Medulla oblongata (tissue), 1 donor: ENCODE measurements around the gene CAMK4.
"Not testable (repeated sequence)": the region's sequence is repeated elsewhere in the genome, so short reads cannot be mapped to it uniquely, and the experiment has no call there.

Experiments
- DNase-seq: peaks from one replicate; pipeline ENCODE4 v3.0.0-alpha.2; 2015; ENCODE audit errors: extremely low spot score

CAMK4 gene

DNA sequence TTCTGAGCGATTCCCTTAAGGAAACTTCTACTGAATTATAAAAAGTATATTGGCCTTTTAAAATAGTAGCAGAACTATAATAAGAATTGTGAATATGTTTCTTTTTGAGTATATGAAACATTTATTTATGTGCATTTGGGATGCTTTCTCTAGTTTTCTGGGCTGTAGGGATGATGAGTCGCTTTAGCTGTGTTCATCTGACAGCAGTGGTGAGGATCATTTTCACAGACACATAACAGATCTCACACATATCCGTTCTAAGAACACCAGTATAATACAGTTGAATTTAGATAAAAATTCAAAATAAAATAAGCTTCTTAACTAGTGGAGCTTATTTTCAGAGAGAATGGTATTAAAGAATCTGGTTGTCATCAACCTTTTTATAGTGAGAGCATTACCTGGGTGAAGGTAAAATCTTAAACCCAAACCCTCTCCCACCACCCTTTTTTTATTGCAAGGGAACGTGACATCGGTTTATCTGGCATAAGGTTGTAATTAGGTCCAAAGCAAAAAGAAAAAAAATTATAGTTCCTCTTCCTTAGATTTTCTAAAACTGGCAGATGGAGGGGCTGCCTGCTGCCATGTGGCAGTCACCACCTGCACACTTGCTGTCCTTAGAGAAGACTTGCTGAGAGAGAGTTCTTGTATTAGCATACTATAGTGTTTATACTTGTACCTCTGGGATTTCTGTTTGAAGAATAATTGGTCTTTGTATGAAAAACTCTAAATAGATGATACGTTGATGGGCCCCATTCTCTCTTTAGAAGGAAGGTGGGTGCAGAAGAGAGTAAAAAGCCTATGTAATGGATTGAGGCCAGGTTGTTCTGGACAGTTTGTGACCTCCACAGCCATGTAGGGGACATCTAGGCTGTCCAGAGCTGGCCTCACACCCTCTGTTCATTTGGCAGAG, 86.8 kb downstream of the CAMK4 start:
- no peak for DNase-seq

DNA sequence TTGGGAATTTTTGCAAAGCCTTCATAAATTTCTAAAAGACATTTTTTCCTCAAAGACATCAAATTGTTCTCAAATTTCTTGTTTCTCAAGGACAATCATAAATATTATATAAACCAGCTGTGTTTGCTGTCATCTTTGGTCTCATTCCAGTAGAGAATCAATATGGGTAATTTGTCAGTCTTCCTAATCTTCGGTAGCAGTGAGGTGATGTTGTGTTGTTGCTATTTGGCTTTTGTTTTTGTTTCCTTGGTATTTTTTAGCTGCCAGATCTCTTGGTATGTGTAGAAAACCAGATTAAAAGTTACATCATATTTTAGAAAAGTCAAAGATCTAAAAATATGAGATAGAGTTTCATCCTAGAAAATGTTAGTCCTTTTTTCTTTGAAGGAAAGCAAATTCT, 87.5 kb downstream of the CAMK4 start:
- no peak for DNase-seq

DNA sequence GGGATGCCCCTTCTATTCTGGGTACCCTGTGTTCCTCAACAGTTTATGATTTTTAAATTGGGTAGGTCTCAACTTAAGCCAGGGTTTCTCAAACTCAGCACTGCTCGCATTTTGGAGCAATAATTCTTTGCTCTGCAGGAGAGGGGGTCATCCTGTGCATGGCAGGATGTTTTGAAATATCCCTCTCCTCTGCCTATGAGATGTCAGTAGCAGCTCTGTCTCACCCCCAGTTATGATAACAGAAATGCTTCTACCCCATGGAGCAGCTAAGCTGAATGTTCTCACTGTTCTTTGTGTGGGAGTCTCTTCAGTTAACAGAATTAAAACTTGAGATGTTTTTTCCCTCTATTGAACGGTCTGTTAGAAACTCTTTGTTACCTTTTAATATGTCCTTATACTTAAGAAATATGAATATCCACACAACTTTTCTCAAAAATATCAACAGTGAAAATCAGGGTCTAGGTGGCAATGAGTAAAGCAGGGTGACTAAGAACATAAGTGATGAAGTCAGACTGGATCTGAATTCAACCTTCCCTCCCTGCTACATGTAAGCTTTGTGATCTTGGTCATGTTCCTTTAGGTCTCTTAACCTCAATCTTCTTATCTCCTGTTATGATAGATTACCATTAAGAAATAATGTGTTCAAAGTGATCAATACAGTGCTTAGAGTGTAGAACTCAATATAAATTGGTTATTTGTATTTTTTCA, 89.0 kb downstream of the CAMK4 start:
- no peak for DNase-seq

DNA sequence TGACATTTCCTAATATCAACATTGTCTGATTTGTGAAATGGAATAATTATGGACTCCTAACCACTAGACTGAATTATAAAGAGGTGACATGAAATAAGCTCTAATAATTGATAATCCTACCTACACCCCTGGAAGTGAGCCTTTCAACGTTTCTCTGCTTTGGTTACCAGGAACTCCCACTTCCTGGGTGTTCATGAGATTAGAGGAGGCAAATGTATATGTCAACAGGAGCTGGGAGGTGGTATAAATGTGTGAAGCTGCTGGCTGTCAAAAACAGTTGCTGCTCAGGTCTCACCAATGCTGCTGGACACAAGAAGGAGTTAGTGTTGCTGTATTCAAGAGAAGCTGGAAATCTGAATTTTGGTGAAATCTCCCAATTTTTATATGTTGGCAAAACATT, 96.8 kb downstream of the CAMK4 start:
- DNase-seq: no peak

DNA sequence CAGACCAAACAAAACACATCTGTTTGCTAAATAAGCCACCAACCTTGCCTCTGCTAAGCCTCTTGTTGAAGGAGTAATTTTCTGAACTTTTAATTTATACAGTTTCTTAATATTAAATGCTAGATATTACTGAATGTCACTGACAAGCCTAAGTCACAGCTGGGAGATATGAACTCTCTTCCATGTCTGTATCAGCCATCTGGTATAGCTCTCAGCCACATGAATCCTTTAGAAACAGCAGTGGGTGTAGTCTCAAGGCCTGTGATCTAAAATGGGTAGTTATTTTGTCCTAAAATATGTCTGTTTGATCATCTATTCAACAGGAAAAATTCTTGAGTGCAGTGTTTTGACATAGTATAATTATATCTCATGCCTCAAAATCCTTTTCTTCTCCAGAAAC, 97.2 kb downstream of the CAMK4 start:
- DNase-seq: no peak

DNA sequence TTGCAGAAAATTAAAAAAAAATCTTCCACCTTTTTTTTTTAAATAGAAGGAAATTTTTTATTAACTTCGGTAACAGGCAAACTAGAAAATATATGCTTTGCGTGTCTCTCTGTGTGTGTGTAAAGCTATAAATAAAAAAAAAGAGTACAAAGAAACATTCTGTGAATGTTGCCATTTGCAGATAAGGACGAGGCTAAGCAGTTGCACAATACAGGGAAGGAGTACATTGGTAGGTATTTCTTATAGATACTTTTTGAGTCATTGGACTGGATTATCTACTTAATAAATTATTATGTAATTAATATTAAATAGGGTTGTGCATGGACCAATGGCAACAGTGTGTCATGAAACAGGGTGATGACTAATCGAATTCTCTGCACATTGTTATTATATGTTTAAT, 102.4 kb downstream of the CAMK4 start:
- no peak for DNase-seq

DNA sequence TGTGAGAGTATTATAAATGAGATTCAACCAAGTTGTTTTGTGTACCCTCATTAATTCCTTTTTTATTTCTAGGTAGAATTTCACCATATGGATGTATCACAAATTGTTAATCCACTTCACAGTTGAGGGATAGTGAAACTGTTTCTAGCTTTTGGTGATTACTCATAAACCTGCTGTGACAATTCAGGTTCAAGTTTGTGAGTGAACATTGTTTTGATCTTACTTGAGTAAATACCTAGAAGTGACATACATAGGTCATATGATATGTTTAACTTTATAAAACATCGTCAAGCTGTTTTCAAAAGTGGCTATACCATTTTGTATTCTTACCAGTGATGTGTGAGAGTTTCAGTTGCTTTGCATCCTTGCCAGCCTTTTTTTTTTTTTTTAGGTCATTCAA, 112.9 kb downstream of the CAMK4 start:
- no peak for DNase-seq

DNA sequence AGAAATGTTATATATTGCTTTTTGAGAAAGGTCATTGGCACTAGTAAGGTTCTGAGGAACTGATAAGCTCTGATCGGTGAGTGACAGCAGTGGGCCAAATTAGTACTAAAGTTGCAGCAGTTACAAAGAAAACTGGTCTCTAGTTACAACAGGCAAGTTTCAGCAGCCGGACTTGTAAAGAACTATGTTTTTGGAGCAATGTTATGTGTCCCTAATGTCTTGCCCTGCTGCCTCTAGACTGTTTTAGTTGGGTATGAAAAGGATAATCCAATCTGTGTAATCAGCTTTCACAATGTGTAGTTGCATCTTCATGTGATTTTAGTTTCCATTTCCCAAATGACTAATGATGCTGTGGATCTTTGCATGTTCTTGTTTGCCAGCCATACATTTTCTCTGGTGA, 113.5 kb downstream of the CAMK4 start:
- no peak for DNase-seq

DNA sequence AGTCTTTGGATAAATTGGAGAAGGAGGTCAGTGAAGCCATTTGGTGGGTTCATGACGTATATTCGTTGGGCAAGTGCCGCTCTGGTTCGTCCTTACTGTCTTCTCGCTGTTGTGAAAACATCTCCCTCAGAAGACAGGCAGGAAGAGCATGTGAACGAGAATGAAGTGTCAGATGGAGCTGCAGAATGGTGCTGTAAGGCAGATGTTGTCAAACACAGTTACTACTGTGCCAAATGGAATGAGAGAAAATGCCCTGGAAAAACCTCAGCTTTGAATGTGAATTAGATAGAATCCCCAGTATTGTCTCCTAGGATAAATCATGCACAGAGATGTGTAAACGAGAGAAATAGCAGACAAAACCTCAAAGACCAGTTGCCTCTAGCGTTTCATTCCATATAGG, 121.5 kb downstream of the CAMK4 start:
- no peak for DNase-seq

DNA sequence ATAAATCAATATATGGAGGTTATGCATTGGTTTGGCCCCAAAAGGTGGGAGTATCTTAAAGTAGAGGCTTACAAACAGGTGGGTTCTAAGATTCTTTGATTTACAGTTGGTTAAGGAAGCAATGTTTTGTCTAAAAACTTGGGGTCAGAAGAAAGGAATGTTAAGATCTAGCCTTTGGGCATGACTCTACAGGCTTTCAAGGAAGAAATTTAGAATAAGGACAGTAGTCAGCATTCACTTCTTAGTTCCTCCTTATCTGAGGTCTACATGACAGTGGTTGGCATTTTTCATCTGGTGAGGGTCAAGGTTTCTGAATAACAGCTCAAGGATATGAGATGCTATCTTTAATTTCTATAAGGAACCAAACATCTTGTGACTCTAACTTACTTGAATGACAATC, 122.8 kb downstream of the CAMK4 start:
- DNase-seq: no peak

DNA sequence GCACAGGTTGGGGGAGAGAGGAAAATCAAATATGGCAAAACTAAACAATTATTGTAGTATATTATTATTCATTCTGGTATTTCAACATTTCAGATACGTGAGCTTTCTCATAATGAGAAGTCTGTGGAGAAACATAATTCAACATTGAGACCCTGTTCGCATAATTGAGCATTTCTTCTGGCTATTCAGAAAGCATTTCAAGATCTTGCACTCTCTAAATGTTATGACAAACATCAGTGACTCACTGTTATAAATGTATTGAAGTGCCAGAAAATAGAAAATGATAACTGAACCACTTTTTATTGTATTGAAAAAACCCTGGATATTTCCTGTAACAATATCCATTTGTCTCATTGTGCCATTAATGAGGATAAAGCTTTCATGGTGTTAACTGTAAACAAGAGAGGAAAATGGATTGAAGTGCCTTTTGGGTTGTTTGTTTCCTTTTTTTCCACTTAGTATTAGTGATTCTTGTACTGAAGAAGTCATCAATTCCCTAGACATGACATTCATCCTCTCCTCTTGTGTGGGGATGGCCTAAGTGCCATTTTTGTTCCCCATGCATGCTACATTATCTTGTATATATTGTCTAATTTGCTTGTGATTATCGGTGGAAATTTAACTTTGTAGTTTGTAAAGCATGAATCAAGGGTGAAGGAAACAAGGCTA, 124.6 kb downstream of the CAMK4 start:
- no peak for DNase-seq

DNA sequence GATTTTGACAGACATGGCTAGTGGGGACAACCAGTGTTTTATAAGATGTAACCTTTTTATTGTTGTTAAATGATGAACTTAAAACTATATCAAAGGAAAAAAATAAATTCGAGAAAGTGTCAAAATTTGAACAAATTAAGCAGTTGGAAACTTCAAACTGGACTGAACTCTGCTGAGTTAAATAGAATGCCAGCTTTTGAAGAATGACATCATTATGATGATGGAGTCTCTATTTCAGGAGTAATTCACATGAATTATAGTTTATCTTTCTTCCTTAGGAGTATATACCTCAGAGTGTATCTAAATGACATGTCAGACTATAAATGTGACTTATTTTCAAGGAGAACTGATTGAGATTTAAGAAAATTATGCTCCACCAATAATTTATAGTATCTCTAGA, 125.2 kb downstream of the CAMK4 start:
- DNase-seq: no peak

DNA sequence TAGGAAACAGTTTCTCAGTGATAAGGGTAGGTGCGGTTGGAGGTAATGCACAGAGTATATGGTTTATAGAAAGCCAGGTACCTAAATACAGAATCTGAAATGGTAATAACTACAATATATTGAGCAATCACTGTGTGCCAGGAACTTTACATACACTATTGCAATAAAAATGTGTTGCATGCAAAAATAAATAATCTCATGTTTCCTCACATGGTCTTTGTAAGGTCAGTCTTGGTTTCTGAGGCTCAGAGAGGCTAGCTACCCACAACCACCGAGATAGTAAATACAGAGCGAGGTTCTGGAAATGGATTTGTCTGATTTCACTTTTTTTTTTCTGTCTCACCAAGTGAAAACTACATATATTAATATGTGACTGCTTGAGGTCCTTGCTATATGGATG, 128.9 kb downstream of the CAMK4 start:
- no peak for DNase-seq

DNA sequence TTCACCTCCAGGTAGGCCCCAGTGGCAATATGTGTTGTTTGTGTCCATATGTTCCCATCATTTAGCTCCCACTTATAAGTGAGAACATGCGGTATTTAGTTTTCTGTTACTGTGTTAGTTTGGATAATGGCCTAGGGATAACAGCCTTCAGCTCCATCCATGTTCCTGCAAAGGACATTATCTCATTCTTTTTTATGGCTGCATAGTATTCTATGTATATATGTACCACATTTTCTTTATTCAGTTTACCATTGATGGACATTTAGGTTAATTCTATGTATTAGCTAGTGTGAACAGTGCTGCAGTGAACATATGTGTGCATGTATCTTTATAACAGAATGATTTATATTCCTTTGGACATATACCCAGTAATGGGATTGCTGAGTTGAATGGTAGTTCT, 134.5 kb downstream of the CAMK4 start:
- not testable (repeated sequence) for DNase-seq

DNA sequence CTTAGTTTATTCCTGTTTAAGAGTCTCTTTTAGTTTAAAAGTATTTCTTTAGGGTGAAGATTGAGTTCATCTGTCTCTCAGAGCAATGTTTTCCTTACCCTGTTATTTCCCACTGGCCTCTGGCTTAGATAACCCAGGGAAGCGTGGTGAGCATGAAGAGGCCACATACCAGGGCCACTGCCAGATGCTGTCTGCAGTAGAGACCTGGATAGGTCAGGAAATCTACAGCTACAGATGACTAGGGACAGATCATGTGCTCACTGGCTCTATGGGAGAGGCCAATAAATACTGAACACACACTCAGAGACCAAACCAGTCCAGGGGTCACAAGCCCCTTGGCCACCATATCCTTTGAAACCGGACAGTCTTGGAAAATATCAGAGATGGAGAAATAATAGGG, 136.0 kb downstream of the CAMK4 start:
- DNase-seq: no peak

DNA sequence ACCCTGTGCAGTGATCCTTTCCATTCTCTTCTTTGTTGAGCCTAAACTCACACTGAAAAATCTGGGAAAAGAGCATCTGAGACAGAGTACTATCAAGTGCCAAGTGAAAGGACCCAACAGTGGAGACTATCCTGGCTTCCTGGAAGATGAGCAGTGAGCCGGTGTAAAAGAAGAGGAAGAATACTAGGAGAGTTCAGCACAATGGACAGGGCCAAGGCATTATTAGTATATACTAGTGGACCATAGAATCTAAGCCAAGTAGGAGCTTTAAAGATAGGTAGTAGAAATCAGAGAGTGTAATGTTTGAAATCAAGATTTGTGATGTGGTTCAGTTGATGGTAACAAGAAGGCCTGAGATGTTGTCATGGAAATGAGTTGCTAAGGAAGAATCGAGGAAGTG, 140.8 kb downstream of the CAMK4 start:
- DNase-seq: no peak

DNA sequence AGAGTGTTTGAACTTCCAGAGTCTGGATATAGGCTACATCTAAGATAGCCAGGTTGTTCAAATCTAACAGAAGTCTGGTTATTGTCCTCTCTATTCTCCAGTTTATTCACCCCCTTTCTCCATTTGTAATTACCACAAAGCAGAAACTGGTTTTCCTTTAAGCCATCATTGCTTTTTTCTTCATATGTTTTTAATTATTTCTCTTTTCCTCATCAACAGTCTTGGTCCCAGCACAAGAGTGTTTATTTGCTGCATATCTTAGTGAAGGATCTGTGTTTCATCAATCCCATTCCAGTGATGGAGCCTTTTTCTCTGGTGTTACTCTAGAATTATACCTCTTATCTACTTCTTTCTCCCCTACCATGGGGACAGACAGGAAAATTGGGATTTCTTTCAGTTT, 142.2 kb downstream of the CAMK4 start:
- DNase-seq: no peak

DNA sequence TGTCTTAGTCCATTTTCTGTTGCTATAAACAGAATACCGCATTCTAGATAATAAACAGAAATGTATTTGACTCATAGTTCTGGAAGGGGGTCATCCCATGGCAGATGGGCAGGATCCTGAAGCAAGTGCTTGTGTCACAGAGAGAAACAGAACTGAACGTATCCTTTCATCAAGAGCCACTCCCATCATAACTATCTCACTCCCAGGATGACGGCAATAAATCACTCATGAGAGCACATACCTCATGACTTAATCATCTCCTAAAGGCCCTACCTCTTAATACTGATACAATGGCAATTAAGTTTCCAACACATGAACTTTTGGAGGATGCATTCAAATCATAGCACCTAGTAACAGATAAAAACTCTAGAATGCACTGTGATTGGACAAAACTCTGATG, 142.9 kb downstream of the CAMK4 start:
- DNase-seq: no peak

DNA sequence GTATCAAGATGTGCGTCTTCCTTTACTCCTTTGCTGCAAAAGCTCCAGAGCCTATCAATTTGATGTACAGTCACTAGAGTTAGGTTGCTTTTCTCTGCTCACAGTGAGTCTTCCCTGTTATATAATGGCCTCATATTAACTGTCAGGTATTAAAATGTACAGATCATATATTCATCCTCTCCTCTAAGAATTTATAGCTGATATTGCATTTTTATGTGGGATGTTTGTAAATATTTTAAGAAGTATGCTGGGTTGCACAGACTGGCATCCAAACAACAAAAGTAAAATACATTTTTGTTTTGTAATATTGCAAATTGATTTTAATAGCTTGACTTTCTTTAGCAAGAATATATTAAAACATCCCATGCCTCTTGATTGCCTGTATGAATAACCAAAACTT, 148.6 kb downstream of the CAMK4 start:
- no peak for DNase-seq

DNA sequence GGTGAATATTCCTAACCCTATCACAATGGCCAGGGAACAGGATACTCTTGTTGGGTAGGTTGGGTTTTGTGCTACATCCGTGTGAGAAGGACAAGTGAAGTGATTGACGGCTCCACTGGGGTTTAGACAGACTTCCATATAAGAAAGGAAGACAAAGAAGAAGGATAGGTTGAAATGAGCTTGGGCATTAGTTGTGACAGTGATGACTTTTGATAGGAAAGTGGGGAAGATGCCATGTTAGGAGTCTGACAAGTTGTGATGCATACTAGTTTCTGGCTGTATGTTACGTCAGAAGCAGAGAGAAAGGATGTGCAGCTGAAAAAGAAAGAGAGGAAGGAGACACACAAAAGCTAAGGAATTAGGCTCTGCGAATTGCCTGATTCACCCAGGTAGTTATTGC, 150.2 kb downstream of the CAMK4 start:
- no peak for DNase-seq

DNA sequence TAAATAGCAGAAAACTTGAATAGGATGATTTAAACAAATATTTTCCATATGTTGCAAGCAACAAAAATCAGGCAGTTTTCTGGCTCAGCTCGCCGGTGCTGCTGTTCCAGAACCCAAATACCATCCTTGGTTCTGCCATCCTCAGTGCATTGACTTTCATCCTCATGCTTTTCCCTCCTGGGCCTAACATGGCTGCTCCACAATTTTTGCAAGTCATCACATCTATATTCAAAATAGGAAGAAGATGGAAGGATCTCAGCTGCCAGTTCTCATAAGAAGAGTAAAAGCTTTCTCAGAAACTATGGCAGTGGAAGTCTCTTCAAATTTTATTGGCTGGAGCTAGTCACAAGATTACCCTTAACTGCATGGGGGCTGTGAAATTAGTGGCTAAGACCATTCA, 151.5 kb downstream of the CAMK4 start:
- DNase-seq: no peak

DNA sequence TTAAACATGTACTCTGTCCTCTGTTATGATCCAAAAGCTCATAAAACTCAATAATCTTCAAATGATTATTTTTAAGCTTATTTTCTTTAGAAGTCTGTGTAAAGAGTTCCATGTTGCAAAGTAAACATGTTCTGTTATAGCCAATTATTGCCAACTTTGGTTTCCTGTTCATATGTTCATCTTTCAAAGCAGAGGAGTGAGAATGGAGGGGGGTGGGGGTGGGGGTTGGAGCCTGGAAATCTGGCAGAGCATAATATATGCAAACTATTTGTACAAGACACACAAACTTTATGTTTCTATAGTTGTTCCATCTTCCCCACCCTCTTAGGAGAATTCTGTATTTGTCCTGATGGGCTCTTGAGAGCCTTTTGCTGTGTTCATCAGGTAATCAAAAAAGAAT, 153.1 kb downstream of the CAMK4 start:
- DNase-seq: no peak

DNA sequence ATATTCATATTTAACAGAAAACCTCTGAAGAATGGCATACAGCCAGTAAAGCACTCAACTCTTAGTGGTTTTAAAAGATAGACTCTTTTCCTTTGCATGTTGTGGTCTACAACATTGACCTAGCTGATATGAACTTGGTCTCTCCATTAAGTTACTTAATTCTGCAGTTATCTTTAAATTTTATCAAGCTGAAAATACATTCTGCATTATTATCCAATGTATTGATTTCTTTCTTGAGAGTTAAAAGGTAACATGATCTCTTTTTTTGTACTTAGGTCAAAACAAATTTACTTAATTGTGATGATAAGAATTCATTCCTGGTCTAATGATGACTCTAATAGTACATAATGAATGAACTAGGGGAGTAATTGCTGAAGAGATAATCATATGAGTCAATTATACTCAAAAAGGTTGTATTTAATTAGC, 155.2 kb downstream of the CAMK4 start:
- DNase-seq: no peak
